HEK293 (cell line): ENCODE measurements around the gene ZBTB1.
A peak's percentile ranks its signal among the peaks of the same experiment; 100 is the strongest.

Experiments used
- CTCF ChIA-PET: fragments of 350-600 bp; formaldehyde crosslinking; extraction: SDS; loops from one replicate; lab custom pipeline; 2021; ENCODE audit warnings: antibody characterized with exemption; lab: Yijun Ruan, JAX
- POLR2A ChIA-PET: fragments of 300-600 bp; formaldehyde crosslinking; extraction: SDS; loops from one replicate; lab custom pipeline; 2020; ENCODE audit warnings: antibody characterized with exemption, inconsistent platforms; lab: Yijun Ruan, JAX
- H3K27ac ChIP-seq: fragments of 200-500 bp; sonication (Bioruptor generic); 2 replicates; pipeline ENCODE4 v1.5.1; 2014; ENCODE audit warnings: low read depth, low read length, control low read depth, inconsistent platforms; ENCODE audit errors: extremely low read depth
- H3K36me3 ChIP-seq, 2 experiments: fragments of 200-500 bp in 1 of 2; sonication (Bioruptor generic) in 1 of 2; 1 replicate in 1 of 2; 2 replicates in 1 of 2; pipeline ENCODE4 v1.5.1; 2014 to 2017; ENCODE audit warnings: inconsistent platforms in 2 of 2, low read length in 2 of 2; ENCODE audit not compliant: control insufficient read depth in 2 of 2, insufficient read depth in 1 of 2
- H3K4me1 ChIP-seq: fragments of 200-500 bp; sonication (Bioruptor generic); 2 replicates; pipeline ENCODE4 v1.5.1; 2014; ENCODE audit warnings: mild to moderate bottlenecking, low read length, inconsistent platforms; ENCODE audit not compliant: control insufficient read depth, insufficient read depth
- H3K4me3 ChIP-seq: 2 replicates; pipeline ENCODE4 v1.5.1; 2011; ENCODE audit warnings: low read depth, mild to moderate bottlenecking, control low read depth, low read length, moderate library complexity
- H3K9me3 ChIP-seq: fragments of 200-500 bp; sonication (Bioruptor generic); 2 replicates; pipeline ENCODE4 v1.5.1; 2014; ENCODE audit warnings: low read depth, low read length, inconsistent platforms; ENCODE audit not compliant: control insufficient read depth, insufficient read depth
- BCL11B ChIP-seq: fragments of 450-650 bp; formaldehyde crosslinking; IDR thresholded peaks from 2 replicates; pipeline ENCODE4 v1.5.1; 2016; ENCODE audit warnings: low read depth, missing biosample characterization, missing genetic modification characterization
- HOXC10 ChIP-seq: sonication (generic); formaldehyde crosslinking; IDR thresholded peaks from 2 replicates; pipeline ENCODE4 v1.8.1; 2023; ENCODE audit warnings: mild to moderate bottlenecking, missing genetic modification reagents
- HOXD13 ChIP-seq: sonication (generic); formaldehyde crosslinking; IDR thresholded peaks from 2 replicates; pipeline ENCODE4 v1.8.0; 2022; ENCODE audit warnings: missing genetic modification reagents, borderline replicate concordance
- IKZF3 ChIP-seq: fragments of 450-650 bp; IDR thresholded peaks from 2 replicates; pipeline ENCODE4 v1.5.0; 2018; ENCODE audit warnings: missing biosample characterization, mild to moderate bottlenecking, missing genetic modification characterization, moderate library complexity
- KLF8 ChIP-seq: fragments of 450-650 bp; formaldehyde crosslinking; IDR thresholded peaks from 2 replicates; pipeline ENCODE4 v1.5.1; 2016; ENCODE audit warnings: missing biosample characterization, missing genetic modification characterization
- KLF9 ChIP-seq: fragments of 450-650 bp; formaldehyde crosslinking; IDR thresholded peaks from 2 replicates; pipeline ENCODE4 v1.5.1; 2016; ENCODE audit warnings: missing biosample characterization, missing genetic modification characterization, low read depth
- OSR2 ChIP-seq: fragments of 450-650 bp; formaldehyde crosslinking; IDR thresholded peaks from 2 replicates; pipeline ENCODE4 v1.5.1; 2016; ENCODE audit warnings: missing biosample characterization, missing genetic modification characterization
- SCRT1 ChIP-seq: fragments of 450-650 bp; formaldehyde crosslinking; IDR thresholded peaks from 2 replicates; pipeline ENCODE4 v1.5.1; 2016; ENCODE audit warnings: missing biosample characterization, missing genetic modification characterization, borderline replicate concordance
- SP2 ChIP-seq: fragments of 450-650 bp; formaldehyde crosslinking; IDR thresholded peaks from 2 replicates; pipeline ENCODE4 v1.5.1; 2016; ENCODE audit warnings: missing biosample characterization, missing genetic modification characterization
- SP7 ChIP-seq: fragments of 450-650 bp; formaldehyde crosslinking; IDR thresholded peaks from 2 replicates; pipeline ENCODE4 v1.5.1; 2016; ENCODE audit warnings: missing biosample characterization, missing genetic modification characterization
- WT1 ChIP-seq: fragments of 450-650 bp; formaldehyde crosslinking; IDR thresholded peaks from 2 replicates; pipeline ENCODE4 v1.5.1; 2016; ENCODE audit warnings: missing biosample characterization, missing genetic modification characterization
- YY2 ChIP-seq: fragments of 450-650 bp; formaldehyde crosslinking; IDR thresholded peaks from 2 replicates; pipeline ENCODE4 v1.5.1; 2016; ENCODE audit warnings: missing biosample characterization, missing genetic modification characterization
- ZBTB21 ChIP-seq: fragments of 450-650 bp; formaldehyde crosslinking; IDR thresholded peaks from 2 replicates; pipeline ENCODE4 v1.5.1; 2017; ENCODE audit warnings: missing biosample characterization, missing genetic modification characterization
- ZBTB8A ChIP-seq: fragments of 450-650 bp; formaldehyde crosslinking; IDR thresholded peaks from 2 replicates; pipeline ENCODE4 v1.5.1; 2016; ENCODE audit warnings: missing biosample characterization, missing genetic modification characterization
- ZEB2 ChIP-seq: fragments of 450-650 bp; formaldehyde crosslinking; IDR thresholded peaks from 2 replicates; pipeline ENCODE4 v1.5.1; 2016; ENCODE audit warnings: missing biosample characterization, missing genetic modification characterization
- ZNF121 ChIP-seq: fragments of 450-650 bp; formaldehyde crosslinking; IDR thresholded peaks from 2 replicates; pipeline ENCODE4 v1.5.1; 2016; ENCODE audit warnings: missing biosample characterization, missing genetic modification characterization
- ZNF155 ChIP-seq: fragments of 450-650 bp; formaldehyde crosslinking; IDR thresholded peaks from 2 replicates; pipeline ENCODE4 v1.5.1; 2016; ENCODE audit warnings: missing biosample characterization, missing genetic modification characterization
- ZNF23 ChIP-seq: fragments of 450-650 bp; formaldehyde crosslinking; IDR thresholded peaks from 2 replicates; pipeline ENCODE4 v1.5.1; 2016; ENCODE audit warnings: missing biosample characterization, missing genetic modification characterization, borderline replicate concordance
- ZNF394 ChIP-seq: fragments of 450-650 bp; formaldehyde crosslinking; IDR thresholded peaks from 2 replicates; pipeline ENCODE4 v1.5.1; 2016; ENCODE audit warnings: missing biosample characterization, missing genetic modification characterization, mild to moderate bottlenecking, moderate library complexity, borderline replicate concordance
- ZNF521 ChIP-seq: fragments of 450-650 bp; formaldehyde crosslinking; IDR thresholded peaks from 2 replicates; pipeline ENCODE4 v1.5.1; 2017; ENCODE audit warnings: missing biosample characterization, mild to moderate bottlenecking, missing genetic modification characterization
- ZNF560 ChIP-seq: fragments of 450-650 bp; formaldehyde crosslinking; IDR thresholded peaks from 2 replicates; pipeline ENCODE4 v1.5.1; 2017; ENCODE audit warnings: missing biosample characterization, missing genetic modification characterization, borderline replicate concordance
- ZNF707 ChIP-seq: fragments of 450-650 bp; formaldehyde crosslinking; IDR thresholded peaks from 2 replicates; pipeline ENCODE4 v1.5.1; 2016; ENCODE audit warnings: missing biosample characterization, missing genetic modification characterization
- ZNF768 ChIP-seq: fragments of 450-650 bp; formaldehyde crosslinking; IDR thresholded peaks from 2 replicates; pipeline ENCODE4 v1.5.1; 2018; ENCODE audit warnings: missing biosample characterization, mild to moderate bottlenecking, missing genetic modification characterization
- ZNF777 ChIP-seq: fragments of 450-650 bp; formaldehyde crosslinking; IDR thresholded peaks from 2 replicates; pipeline ENCODE4 v1.5.1; 2017; ENCODE audit warnings: missing biosample characterization, missing genetic modification characterization, borderline replicate concordance
- ZNF792 ChIP-seq: fragments of 450-650 bp; formaldehyde crosslinking; IDR thresholded peaks from 2 replicates; pipeline ENCODE4 v1.5.1; 2016; ENCODE audit warnings: missing biosample characterization, missing genetic modification characterization
- ZNF837 ChIP-seq: fragments of 450-650 bp; formaldehyde crosslinking; IDR thresholded peaks from 2 replicates; pipeline ENCODE4 v1.5.1; 2016; ENCODE audit warnings: missing biosample characterization, missing genetic modification characterization
- ZNF843 ChIP-seq: fragments of 450-650 bp; formaldehyde crosslinking; IDR thresholded peaks from 2 replicates; pipeline ENCODE4 v1.5.1; 2016; ENCODE audit warnings: missing biosample characterization, missing genetic modification characterization
- ZSCAN23 ChIP-seq: fragments of 450-650 bp; formaldehyde crosslinking; IDR thresholded peaks from 2 replicates; pipeline ENCODE4 v1.5.1; 2016; ENCODE audit warnings: missing biosample characterization, missing genetic modification characterization
- ZSCAN30 ChIP-seq: fragments of 450-650 bp; IDR thresholded peaks from 2 replicates; pipeline ENCODE4 v1.5.1; 2018; ENCODE audit warnings: missing biosample characterization, mild to moderate bottlenecking, missing genetic modification characterization, moderate library complexity
- ZXDB ChIP-seq: fragments of 450-650 bp; formaldehyde crosslinking; IDR thresholded peaks from 2 replicates; pipeline ENCODE4 v1.5.1; 2016; ENCODE audit warnings: missing biosample characterization, missing genetic modification characterization
- TF ChIP-seq, protein P1 (sequence below): fragments of 450-650 bp; formaldehyde crosslinking; IDR thresholded peaks from 2 replicates; pipeline ENCODE4 v1.5.1; 2016; ENCODE audit warnings: missing biosample characterization, missing genetic modification characterization
- TF ChIP-seq, protein P2 (sequence below): fragments of 450-650 bp; formaldehyde crosslinking; IDR thresholded peaks from 2 replicates; pipeline ENCODE4 v1.5.1; 2017; ENCODE audit warnings: missing biosample characterization, missing genetic modification characterization

ZBTB1 gene, protein sequence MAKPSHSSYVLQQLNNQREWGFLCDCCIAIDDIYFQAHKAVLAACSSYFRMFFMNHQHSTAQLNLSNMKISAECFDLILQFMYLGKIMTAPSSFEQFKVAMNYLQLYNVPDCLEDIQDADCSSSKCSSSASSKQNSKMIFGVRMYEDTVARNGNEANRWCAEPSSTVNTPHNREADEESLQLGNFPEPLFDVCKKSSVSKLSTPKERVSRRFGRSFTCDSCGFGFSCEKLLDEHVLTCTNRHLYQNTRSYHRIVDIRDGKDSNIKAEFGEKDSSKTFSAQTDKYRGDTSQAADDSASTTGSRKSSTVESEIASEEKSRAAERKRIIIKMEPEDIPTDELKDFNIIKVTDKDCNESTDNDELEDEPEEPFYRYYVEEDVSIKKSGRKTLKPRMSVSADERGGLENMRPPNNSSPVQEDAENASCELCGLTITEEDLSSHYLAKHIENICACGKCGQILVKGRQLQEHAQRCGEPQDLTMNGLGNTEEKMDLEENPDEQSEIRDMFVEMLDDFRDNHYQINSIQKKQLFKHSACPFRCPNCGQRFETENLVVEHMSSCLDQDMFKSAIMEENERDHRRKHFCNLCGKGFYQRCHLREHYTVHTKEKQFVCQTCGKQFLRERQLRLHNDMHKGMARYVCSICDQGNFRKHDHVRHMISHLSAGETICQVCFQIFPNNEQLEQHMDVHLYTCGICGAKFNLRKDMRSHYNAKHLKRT

DNA sequence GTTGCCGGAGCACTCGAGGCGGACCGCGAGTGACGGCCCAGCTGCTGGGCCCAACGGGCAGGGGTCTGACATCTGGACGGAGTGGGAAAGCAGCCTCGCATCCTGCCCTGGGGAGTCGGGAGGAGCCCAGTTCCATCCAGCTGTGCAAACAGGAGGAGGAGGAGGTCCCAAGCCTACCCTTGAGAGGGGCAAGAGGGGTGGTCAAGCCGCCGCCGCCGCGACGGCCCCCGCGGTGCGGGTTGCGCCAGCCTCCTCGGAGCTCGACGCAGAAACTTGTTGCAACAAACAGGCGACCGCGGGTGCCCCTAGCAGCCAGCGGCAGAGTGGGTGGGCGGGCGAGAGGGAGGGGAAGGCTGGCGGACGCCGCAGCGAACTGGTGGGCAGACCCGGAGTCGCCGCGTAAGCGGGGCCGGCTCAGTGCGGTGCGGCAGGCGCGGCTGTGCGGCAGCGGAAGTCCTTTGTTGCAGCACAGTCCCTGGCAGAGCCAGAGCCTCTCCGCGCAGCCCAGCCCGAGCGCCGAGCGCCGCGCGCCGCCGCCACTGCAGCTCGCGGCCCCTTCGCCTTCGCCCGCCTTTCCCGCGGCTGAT lies at the start of gene ZBTB1:
TSS of gene ZBTB1 (plus strand) at position 461 of the 587 bp plus-strand sequence. CDS start 16,735 bp downstream, outside the sequence.
- peaks cover 23% of the 10 kb centered on the region for H3K4me1 ChIP-seq
- ChIA-PET CTCF (interaction anchor here (0.6 to 1.2 kb wide), 3 partner anchors 25 to 201 kb away, joined by 3 read pairs; no protein-coding TSS in a partner anchor), POLR2A (interaction anchor here (0.5 to 5.2 kb wide), 31 partner anchors 8 to 630 kb away, joined by 3 to 54 read pairs (median 4); partner anchors contain the start of genes HSPA2 and MTHFD1)
- TF ChIP-seq ZNF155 (tag by site-specific recombination), result no peak
- TF ChIP-seq ZNF707 (tag by site-specific recombination), result no peak
- TF ChIP-seq WT1, result peak; percentile 90
- peak; percentile 31; the same call in 1 of the 2 replicates for TF ChIP-seq ZNF121 (tag by site-specific recombination)
- no peak; the same call in 1 of the 2 replicates for TF ChIP-seq SP7
- TF ChIP-seq ZBTB8A (tag by site-specific recombination), result peak; percentile 16; the same call in 1 of the 2 replicates
- TF ChIP-seq ZBTB21 (tag by site-specific recombination), result no peak
- TF ChIP-seq HOXD13 (CRISPR knock-in tag), result no peak
- 0 out of 2 replicates have a peak, but pooled peaks have one; percentile 1 for TF ChIP-seq HOXC10
- TF ChIP-seq, protein P1, sequence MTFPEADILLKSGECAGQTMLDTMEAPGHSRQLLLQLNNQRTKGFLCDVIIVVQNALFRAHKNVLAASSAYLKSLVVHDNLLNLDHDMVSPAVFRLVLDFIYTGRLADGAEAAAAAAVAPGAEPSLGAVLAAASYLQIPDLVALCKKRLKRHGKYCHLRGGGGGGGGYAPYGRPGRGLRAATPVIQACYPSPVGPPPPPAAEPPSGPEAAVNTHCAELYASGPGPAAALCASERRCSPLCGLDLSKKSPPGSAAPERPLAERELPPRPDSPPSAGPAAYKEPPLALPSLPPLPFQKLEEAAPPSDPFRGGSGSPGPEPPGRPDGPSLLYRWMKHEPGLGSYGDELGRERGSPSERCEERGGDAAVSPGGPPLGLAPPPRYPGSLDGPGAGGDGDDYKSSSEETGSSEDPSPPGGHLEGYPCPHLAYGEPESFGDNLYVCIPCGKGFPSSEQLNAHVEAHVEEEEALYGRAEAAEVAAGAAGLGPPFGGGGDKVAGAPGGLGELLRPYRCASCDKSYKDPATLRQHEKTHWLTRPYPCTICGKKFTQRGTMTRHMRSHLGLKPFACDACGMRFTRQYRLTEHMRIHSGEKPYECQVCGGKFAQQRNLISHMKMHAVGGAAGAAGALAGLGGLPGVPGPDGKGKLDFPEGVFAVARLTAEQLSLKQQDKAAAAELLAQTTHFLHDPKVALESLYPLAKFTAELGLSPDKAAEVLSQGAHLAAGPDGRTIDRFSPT (tag by site-specific recombination), result peak; percentile 86
- TF ChIP-seq, protein P2, sequence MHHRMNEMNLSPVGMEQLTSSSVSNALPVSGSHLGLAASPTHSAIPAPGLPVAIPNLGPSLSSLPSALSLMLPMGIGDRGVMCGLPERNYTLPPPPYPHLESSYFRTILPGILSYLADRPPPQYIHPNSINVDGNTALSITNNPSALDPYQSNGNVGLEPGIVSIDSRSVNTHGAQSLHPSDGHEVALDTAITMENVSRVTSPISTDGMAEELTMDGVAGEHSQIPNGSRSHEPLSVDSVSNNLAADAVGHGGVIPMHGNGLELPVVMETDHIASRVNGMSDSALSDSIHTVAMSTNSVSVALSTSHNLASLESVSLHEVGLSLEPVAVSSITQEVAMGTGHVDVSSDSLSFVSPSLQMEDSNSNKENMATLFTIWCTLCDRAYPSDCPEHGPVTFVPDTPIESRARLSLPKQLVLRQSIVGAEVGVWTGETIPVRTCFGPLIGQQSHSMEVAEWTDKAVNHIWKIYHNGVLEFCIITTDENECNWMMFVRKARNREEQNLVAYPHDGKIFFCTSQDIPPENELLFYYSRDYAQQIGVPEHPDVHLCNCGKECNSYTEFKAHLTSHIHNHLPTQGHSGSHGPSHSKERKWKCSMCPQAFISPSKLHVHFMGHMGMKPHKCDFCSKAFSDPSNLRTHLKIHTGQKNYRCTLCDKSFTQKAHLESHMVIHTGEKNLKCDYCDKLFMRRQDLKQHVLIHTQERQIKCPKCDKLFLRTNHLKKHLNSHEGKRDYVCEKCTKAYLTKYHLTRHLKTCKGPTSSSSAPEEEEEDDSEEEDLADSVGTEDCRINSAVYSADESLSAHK, result no peak
- TF ChIP-seq OSR2, result no peak
- TF ChIP-seq ZNF843 (tag by site-specific recombination), result peak; percentile 70; the same call in 1 of the 2 replicates
- peak; percentile 76; the same call in 1 of the 2 replicates for TF ChIP-seq ZEB2 (tag by site-specific recombination)
- TF ChIP-seq ZNF521 (tag by site-specific recombination), result no peak
- TF ChIP-seq ZNF768, result no peak
- TF ChIP-seq ZNF394 (tag by site-specific recombination), result peak; percentile 55; the same call in 1 of the 2 replicates
- peak; percentile 68 for TF ChIP-seq SCRT1 (tag by site-specific recombination)
- peak; percentile 26 for TF ChIP-seq ZSCAN30
- no peak for TF ChIP-seq ZNF23 (tag by site-specific recombination)
- 0 out of 2 replicates have a peak, but pooled peaks have one; percentile 50 for TF ChIP-seq ZSCAN23 (tag by site-specific recombination)
- TF ChIP-seq IKZF3 (tag by site-specific recombination), result peak; percentile 81
- peak; percentile 47; the same call in 1 of the 2 replicates for TF ChIP-seq ZNF792 (tag by site-specific recombination)
- no peak for TF ChIP-seq ZNF560 (tag by site-specific recombination)
- peak; percentile 70 for TF ChIP-seq BCL11B (tag by site-specific recombination)
- TF ChIP-seq KLF9 (tag by site-specific recombination), result peak; percentile 41; the same call in 1 of the 2 replicates
- TF ChIP-seq ZNF837 (tag by site-specific recombination), result peak; percentile 48; the same call in 1 of the 2 replicates
- TF ChIP-seq KLF8 (tag by site-specific recombination), result peak; percentile 75; the same call in 1 of the 2 replicates
- no peak for TF ChIP-seq YY2 (tag by site-specific recombination)
- peak; percentile 72 for TF ChIP-seq SP2 (tag by site-specific recombination)
- no peak; the same call in 1 of the 2 replicates for TF ChIP-seq ZNF777
- peak; percentile 88 for TF ChIP-seq ZXDB (tag by site-specific recombination)

More for the DNA sequence above, at the start of gene ZBTB1:
- Histone ChIP-seq H3K27ac (peak within 1 kb of the TSS; percentile 99), H3K36me3 (no peaks in the 10 kb centered on the region; a peak in 1 of 3 replicates), H3K9me3 (no peaks in the 10 kb centered on the region), H3K4me3 (peak within 1 kb of the TSS; percentile 62)
